Stimulated activated CD8-positive, alpha-beta memory T cell treated with anti-CD3 and anti-CD28 coated beads, Interleukin-12 subunit alpha, Interleukin-12 subunit beta, amount 100 ng/mL, for 24 hours (primary cell): ENCODE data around the gene ZFYVE1.
"Not testable (repeated sequence)": the region's sequence is repeated elsewhere in the genome, so short reads cannot be mapped to it uniquely, and the experiment has no call there.

Experiments used
- DNase-seq: peaks from one replicate; pipeline ENCODE4 v3.0.0-alpha.2; 2020; ENCODE audit errors: extremely low read depth

ZFYVE1 gene, protein sequence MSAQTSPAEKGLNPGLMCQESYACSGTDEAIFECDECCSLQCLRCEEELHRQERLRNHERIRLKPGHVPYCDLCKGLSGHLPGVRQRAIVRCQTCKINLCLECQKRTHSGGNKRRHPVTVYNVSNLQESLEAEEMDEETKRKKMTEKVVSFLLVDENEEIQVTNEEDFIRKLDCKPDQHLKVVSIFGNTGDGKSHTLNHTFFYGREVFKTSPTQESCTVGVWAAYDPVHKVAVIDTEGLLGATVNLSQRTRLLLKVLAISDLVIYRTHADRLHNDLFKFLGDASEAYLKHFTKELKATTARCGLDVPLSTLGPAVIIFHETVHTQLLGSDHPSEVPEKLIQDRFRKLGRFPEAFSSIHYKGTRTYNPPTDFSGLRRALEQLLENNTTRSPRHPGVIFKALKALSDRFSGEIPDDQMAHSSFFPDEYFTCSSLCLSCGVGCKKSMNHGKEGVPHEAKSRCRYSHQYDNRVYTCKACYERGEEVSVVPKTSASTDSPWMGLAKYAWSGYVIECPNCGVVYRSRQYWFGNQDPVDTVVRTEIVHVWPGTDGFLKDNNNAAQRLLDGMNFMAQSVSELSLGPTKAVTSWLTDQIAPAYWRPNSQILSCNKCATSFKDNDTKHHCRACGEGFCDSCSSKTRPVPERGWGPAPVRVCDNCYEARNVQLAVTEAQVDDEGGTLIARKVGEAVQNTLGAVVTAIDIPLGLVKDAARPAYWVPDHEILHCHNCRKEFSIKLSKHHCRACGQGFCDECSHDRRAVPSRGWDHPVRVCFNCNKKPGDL

DNA sequence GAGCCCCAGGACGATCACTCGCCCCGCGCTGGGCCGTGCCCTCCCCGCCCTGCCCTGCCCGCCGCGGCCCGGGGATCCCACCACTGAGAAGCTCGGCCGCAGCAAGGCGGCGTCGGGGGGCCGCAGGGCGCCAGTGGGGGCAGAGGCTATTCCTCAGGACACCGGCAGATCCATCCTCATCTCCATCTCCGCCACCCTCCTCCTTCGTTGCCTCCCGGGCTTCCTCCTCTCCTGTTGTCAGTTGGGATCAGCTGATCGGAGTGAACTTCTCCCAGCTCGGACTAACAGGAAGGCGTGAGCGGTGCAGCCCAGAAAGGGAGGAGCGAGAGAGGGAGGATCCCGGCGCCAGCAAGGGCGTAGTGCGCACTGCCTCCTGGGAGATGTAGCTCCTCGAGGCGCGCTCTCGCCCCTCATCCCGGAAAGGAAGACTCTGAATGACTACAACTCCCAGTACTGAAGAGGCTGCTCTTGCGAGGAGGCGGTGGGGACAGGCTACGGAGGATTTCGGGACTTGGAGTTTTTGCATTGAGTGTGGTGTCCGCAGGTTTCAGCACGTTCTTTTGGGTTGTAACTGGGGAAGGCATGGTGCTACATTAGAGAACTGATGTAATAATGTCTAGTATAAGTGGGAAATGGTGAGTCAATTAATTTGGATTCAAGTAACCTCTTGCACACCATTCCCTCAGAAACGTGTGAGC, at the start of gene ZFYVE1:
TSS of gene ZFYVE1 (minus strand) at position 262 of the 698 bp plus-strand sequence. CDS start 2,598 bp downstream, outside the sequence.
- peak; percentile 84 for DNase-seq

GRCh38 chr14:73069585-73069984, 42.7 kb upstream of the ZFYVE1 start:
- DNase-seq = no peak

DNA sequence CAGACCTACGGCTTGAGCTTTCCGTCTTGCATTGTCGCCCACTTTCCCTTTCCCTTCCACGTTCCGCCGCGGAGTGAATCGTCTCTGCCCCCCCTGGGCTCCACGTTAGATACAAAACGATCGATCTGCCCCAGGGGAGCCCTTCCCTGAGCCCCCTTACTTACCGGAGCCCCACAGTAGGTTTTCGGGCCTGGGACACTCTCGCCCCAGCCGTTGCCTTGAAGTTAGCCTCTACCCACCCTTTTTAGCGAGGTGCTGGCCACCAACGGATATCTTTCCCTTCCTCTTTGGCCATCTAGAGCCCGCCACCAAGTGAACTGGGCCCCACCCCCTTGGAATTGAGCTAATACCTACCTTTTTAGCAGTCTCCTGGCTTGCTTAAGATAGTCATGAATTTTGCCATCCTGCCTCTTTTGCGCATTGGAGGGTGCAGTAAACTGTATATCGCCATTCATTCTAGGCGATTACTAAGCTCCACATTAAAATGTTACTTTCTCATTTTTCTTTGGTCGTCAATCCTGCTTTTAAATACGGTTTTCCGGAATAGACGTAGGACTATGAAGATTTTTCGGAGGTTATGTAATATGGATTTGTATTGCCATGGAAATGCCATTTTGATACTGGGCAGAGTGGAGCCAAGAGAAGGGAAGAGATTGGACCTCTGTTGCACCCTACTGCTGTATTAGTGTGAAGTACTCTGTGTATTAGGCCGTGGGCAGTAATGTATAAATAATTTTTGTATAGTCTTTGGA, 32.2 kb upstream of the ZFYVE1 start:
- DNase-seq = peak; percentile 3

GRCh38 chr14:73058224-73058921, 31.5 kb upstream of the ZFYVE1 start, which contains the start of gene RBM25:
RBM25 (plus strand) TSS chr14:73058534; CDS start chr14:73071642, 13,108 bp downstream.
- DNase-seq = peak; percentile 85

- DNase-seq = no peak
Observed at GRCh38 chr14:73057944-73058223, 31.0 kb upstream of the ZFYVE1 start.

DNA sequence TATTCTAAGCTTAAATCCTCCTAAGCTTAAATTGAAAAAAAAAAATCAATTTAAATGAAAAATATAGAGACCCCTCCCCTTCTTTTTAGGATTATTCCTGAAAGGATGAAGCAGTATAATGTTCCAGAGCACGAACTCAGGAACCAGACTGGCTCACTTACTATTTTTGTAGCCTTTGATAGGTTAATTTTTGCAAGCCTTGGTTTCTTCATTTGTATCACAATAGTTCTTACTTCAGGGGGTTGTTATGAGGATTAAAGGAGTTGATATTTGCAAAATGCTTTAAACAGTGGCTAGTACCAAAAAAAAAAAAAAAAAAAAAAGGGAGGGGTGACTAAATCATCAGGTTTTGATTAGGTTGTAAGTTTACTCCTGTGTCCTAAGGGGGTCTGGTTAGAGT, 28.3 kb upstream of the ZFYVE1 start:
- no peak for DNase-seq

GRCh38 chr14:73049428-73049827, 22.5 kb upstream of the ZFYVE1 start:
- no peak for DNase-seq

DNA sequence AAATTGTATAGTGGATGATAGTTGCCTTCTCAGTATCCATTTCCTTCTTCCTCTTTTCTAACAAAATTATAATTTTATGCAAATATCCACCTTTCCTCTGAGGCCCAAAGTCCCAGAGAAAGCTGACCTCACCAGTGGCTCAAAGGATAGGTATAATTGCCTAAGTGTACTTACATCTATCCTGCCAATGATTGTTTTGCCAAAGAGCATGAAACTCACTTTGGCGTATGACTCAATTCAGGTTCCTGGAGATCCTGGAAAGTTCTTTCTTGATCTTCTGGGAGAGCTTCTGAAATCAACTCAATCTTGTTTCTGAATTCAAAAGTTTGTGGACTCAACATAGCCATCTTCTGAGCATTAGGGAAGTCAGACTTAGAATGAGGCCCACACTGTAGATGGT, 20.9 kb upstream of the ZFYVE1 start:
- no peak for DNase-seq

DNA sequence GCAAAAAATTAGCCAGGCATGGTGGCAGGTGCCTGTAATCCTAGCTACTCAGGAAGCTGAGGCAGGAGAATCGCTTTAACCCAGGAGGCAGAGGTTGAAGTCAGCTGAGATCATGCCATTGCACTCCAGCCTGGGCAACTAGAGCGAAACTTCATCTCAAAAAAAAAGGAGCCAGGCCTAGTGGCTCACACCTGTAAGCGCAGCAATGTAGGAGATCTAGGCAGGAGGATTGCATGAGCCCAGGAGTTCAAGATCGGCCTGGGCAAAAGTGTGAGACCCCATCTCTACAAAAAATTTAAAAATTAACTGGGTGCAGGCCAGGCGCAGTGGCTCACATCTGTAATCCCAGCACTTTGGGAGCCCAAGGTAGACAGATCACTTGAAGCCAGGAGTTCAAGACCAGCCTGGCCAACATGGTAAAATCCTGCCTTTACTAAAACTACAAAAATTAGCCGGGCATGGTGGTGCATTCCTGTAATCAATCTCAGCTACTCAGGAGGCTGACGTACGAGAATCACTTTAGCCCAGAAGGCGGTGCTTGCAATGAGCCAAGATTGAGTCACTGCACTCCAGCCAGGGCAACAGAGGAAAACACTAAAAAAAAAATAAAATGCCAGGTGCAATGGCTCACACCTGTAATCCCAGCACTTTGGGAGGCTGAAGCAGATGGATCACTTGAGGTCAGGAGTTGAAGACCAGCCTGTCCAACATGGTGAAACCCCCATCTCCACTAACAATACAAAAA, 10.0 kb upstream of the ZFYVE1 start:
- DNase-seq = not testable (repeated sequence)

DNA sequence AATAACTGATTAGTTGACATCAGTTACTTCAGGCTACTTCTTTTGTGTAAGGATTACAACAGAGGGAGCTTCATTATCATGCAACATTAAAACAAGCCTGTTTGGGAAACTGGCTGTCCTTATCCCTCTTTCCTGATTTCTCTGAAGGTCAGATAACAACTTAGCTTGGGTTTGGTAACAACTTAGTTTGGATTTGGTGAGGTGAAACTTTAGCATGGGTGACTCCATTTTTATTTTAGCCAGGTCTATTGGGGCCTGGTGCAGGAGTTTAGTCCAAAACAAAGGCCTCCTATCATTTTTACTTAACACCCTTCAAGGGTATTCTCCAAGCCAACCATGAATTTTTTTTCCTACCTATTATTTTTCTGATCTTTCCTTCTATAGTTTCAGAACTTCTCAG, 1.1 kb upstream of the ZFYVE1 start:
- no peak for DNase-seq

DNA sequence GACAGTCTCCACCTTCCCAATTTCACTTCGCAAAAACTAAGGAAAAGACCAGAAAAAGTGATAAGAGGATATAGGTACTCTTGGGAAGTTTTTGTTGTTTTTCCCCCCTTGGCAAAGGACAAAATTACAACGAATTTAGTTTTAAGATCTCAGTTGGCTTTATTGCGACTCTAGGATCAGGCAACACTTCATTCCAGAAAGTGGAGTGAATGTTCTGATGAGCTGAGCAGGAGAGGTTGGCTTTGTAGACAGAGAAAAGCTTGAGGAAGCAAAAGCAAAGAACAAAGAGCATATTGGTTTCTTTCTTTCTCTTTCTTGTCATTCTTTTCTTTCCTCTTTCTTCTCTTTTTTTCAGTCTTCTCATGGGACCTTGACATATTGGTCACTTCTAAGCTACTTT, 640 bp upstream of the ZFYVE1 start:
- no peak for DNase-seq

- no peak for DNase-seq
Observed at GRCh38 chr14:73026243-73026844, 562 bp downstream of the ZFYVE1 start.

GRCh38 chr14:73025544-73025943, 1.4 kb downstream of the ZFYVE1 start:
- DNase-seq = no peak

- DNase-seq = no peak
Observed at GRCh38 chr14:73022051-73022450, 4.9 kb downstream of the ZFYVE1 start.

GRCh38 chr14:73016011-73016410, 10.9 kb downstream of the ZFYVE1 start:
- DNase-seq = not testable (repeated sequence)

GRCh38 chr14:73015552-73015951, 11.4 kb downstream of the ZFYVE1 start:
- DNase-seq = not testable (repeated sequence)

DNA sequence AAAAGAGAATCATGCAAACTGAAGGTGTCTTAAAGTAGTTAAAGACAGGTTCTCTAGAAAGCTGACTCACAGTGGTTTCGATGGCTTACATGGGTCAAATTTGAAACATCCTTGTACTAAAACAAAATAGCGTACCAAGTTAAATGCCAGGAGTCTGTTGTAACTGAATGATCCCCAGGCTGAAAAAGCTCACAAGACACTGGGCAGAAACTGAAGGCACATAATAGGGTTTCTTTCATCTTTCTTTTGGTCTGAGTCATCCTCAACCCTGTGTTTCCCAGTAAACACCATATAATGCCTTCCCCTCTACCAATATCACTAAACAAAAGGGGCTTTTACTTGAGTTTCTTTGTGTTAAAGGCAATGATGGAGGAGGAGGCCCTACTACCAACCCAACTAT, 12.8 kb downstream of the ZFYVE1 start:
- no peak for DNase-seq

- not testable (repeated sequence) for DNase-seq
Observed at GRCh38 chr14:73011189-73011588, 15.7 kb downstream of the ZFYVE1 start.

GRCh38 chr14:73008501-73008900, 18.4 kb downstream of the ZFYVE1 start:
- no peak for DNase-seq

GRCh38 chr14:73007835-73008234, 19.1 kb downstream of the ZFYVE1 start:
- DNase-seq = no peak
